ENCODE results near the gene PLXDC2.

GRCh38 chr10:19778996-19779395, 37.2 kb upstream of the PLXDC2 start:
- TF ChIP-seq CTCF (IDR thresholded peaks at IDR 0.05 in 2 of 3, conservative IDR thresholded peaks at IDR 0.05 in 1 of 3; ENCODE audit: borderline replicate concordance in 1 of 3, insufficient read depth in 1 of 3, low read depth in 2 of 3, low read length in 2 of 3) (no peak), POLR2A (IDR thresholded peaks at IDR 0.05; ENCODE audit: borderline replicate concordance, extremely low read depth, insufficient read depth, insufficient read length) (no peak), POLR2AphosphoS5 (IDR thresholded peaks at IDR 0.05; ENCODE audit: low read depth, low read length) (no peak), MAX (IDR thresholded peaks at IDR 0.05) (no peak), REST (IDR thresholded peaks at IDR 0.05; ENCODE audit: low read depth) (no peak), JUND (IDR thresholded peaks at IDR 0.05) (no peak)

All from HCT116 (cell line).